Panc1 (cell line): ENCODE results near the gene TMEM256. TPM values are rescaled to one million over a fixed set of nuclear protein-coding genes. Genes with fewer than 3 reads are reported as not detected.

Source experiments
- ATAC-seq: fragments of 200-7000 bp; cut with Tn5 transposase; 2 replicates; pipeline ENCODE4 v1.9.1; 2020; ENCODE audit warnings: mild to moderate bottlenecking, moderate library complexity
- BruUV-seq: library from RNA; stranded (reverse); fragments of 400-500 nt; replicated peaks from 2 replicates; lab custom pipeline; 2021; lab: Mats Ljungman, UMichigan
- CTCF ChIA-PET: fragments of 300-600 bp; sonication (Branson Sonifier 250); formaldehyde crosslinking; loops from one replicate; lab custom pipeline; 2022; ENCODE audit warnings: antibody characterized with exemption; lab: Charles Lee
- POLR2A ChIA-PET: fragments of 300-600 bp; sonication (Branson Sonifier 250); formaldehyde crosslinking; loops from one replicate; lab custom pipeline; 2022; ENCODE audit warnings: antibody characterized with exemption; lab: Charles Lee
- DNase-seq: peaks from one replicate; pipeline ENCODE4 v3.0.0-alpha.2; 2010; ENCODE audit warnings: low read depth, low spot score
- H3K27ac ChIP-seq: 2 replicates; pipeline ENCODE4 v1.5.1; 2011; ENCODE audit warnings: mild to moderate bottlenecking, low read length, inconsistent platforms
- H3K27me3 ChIP-seq: fragments of 200-500 bp; sonication (Bioruptor generic); 2 replicates; pipeline ENCODE4 v1.6.0; 2014; ENCODE audit warnings: low read length, inconsistent platforms; ENCODE audit not compliant: control insufficient read depth, insufficient read depth
- H3K36me3 ChIP-seq: fragments of 200-500 bp; sonication (Bioruptor generic); 2 replicates; pipeline ENCODE4 v1.5.1; 2014; ENCODE audit warnings: inconsistent platforms, mild to moderate bottlenecking, low read length, moderate library complexity; ENCODE audit not compliant: control insufficient read depth, insufficient read depth
- H3K4me1 ChIP-seq: 2 replicates; pipeline ENCODE4 v1.5.1; 2011; ENCODE audit warnings: inconsistent platforms, mild to moderate bottlenecking, low read length, moderate library complexity; ENCODE audit not compliant: control insufficient read depth, insufficient read depth
- H3K4me3 ChIP-seq, 2 experiments: 2 replicates each; pipeline ENCODE4 v1.5.1; 2011 to 2012; ENCODE audit warnings: low read depth in 2 of 2, low read length in 2 of 2, mild to moderate bottlenecking in 2 of 2, inconsistent platforms in 1 of 2, moderate library complexity in 1 of 2
- H3K9me3 ChIP-seq: fragments of 200-500 bp; sonication (Bioruptor generic); 2 replicates; pipeline ENCODE4 v1.5.1; 2014; ENCODE audit warnings: low read depth, mild to moderate bottlenecking, inconsistent platforms, low read length, moderate library complexity; ENCODE audit not compliant: control insufficient read depth, insufficient read depth
- CTCF ChIP-seq: fragments of 450-650 bp; IDR thresholded peaks from 2 replicates; pipeline ENCODE4 v1.5.1; 2017; ENCODE audit warnings: mild to moderate bottlenecking
- POLR2AphosphoS5 ChIP-seq: IDR thresholded peaks from 2 replicates; pipeline ENCODE4 v1.6.1; 2012; ENCODE audit warnings: mild to moderate bottlenecking, low read depth, low read length, moderate library complexity
- REST ChIP-seq, 2 experiments: IDR thresholded peaks; 2 replicates each; pipeline ENCODE4 v1.6.1; 2011 to 2012; ENCODE audit warnings: low read depth in 2 of 2, control low read depth in 1 of 2, low read length in 1 of 2, mild to moderate bottlenecking in 1 of 2, moderate library complexity in 1 of 2; ENCODE audit not compliant: insufficient read depth in 1 of 2
- SIN3A ChIP-seq: IDR thresholded peaks from 2 replicates; pipeline ENCODE4 v1.6.1; 2012; ENCODE audit warnings: low read depth, mild to moderate bottlenecking, low read length, moderate library complexity, borderline replicate concordance; ENCODE audit not compliant: insufficient read depth
- TCF7L2 ChIP-seq: IDR thresholded peaks from 2 replicates; pipeline ENCODE4 v1.6.1; 2011; ENCODE audit warnings: mild to moderate bottlenecking, low read depth, low read length, inconsistent platforms
- in situ Hi-C: cut with HindIII; loops from 2 replicates; pipeline ENCODE4 v1.10.0; 2016; ENCODE audit warnings: low sequenced_read_pairs, low pct_unique_long_range_greater_than_20kb
- intact Hi-C: fragments of 100-400 bp; cut with micrococcal nuclease; formaldehyde crosslinking; loops from one replicate; pipeline ENCODE4 v1.10.0; 2022; ENCODE audit not compliant: unreplicated experiment
- total RNA-seq: library from RNA; stranded (reverse); gene quantifications from one replicate; pipeline ENCODE4 v1.2.1, GENCODE V29; 2021; ENCODE audit not compliant: unreplicated experiment

Gene TMEM256
- total RNA-seq, 1 experiment from 2014 or later, result 35.8 TPM

GRCh38 chr17:7441266-7441665 is 37.4 kb upstream of the TMEM256 start:
- no peak for TF ChIP-seq POLR2AphosphoS5
- TF ChIP-seq SIN3A, result no peak
- no peak for TF ChIP-seq TCF7L2
- TF ChIP-seq CTCF, result no peak
- no peak for TF ChIP-seq REST (IDR thresholded peaks at IDR 0.05; ENCODE audit: insufficient read depth in 1 of 2, low read depth in 2 of 2, low read length in 1 of 2)
- DNase-seq (no peak), ATAC-seq (no peak)
- in situ Hi-C loops (no loop called here), intact Hi-C loops (no loop called here)
- Histone ChIP-seq H3K4me3 (no peak overlapping the region), H3K27me3 (no peaks in the 10 kb centered on the region), H3K9me3 (no peaks in the 10 kb centered on the region), H3K4me1 (peaks cover 18% of the 10 kb centered on the region), H3K36me3 (no peaks in the 10 kb centered on the region), H3K27ac (no peak overlapping the region)
- ChIA-PET POLR2A (interaction anchor here (0.5 to 0.7 kb wide), 3 partner anchors 10 to 16 kb away, joined by 3 to 16 read pairs (median 6); no protein-coding TSS in a partner anchor), CTCF (interaction anchor here (0.6 to 0.8 kb wide), 3 partner anchors 85 to 119 kb away, joined by 3 to 5 read pairs (median 4); no protein-coding TSS in a partner anchor)
- BruUV-seq, result no TSS peak

GRCh38 chr17:7440834-7441195 is 36.9 kb upstream of the TMEM256 start:
- Histone ChIP-seq H3K9me3 (no peaks in the 10 kb centered on the region), H3K27ac (peak overlapping the region; percentile 66), H3K4me3 (peak overlapping the region; percentile 51 to 73), H3K27me3 (no peaks in the 10 kb centered on the region), H3K36me3 (no peaks in the 10 kb centered on the region), H3K4me1 (peaks cover 18% of the 10 kb centered on the region)
- POLR2A ChIA-PET, result interaction anchor here (0.5 to 0.7 kb wide), 3 partner anchors 10 to 17 kb away, joined by 3 to 16 read pairs (median 6); no protein-coding TSS in a partner anchor
- no TSS peak for BruUV-seq
- intact Hi-C loops, result no loop called here
- CTCF ChIA-PET, result interaction anchor here (0.6 to 0.8 kb wide), 3 partner anchors 85 to 120 kb away, joined by 3 to 5 read pairs (median 4); no protein-coding TSS in a partner anchor
- TF ChIP-seq SIN3A (no peak), REST (IDR thresholded peaks at IDR 0.05; ENCODE audit: insufficient read depth in 1 of 2, low read depth in 2 of 2, low read length in 1 of 2) (no peak), POLR2AphosphoS5 (no peak), CTCF (no peak), TCF7L2 (no peak)
- DNase-seq (no peak), ATAC-seq (no peak)
- in situ Hi-C loops, result no loop called here
